ENCODE results near the gene FLT3LG.
"Not testable (repeated sequence)": the region's sequence is repeated elsewhere in the genome, so short reads cannot be mapped to it uniquely, and the experiment has no call there.

FLT3LG gene

DNA sequence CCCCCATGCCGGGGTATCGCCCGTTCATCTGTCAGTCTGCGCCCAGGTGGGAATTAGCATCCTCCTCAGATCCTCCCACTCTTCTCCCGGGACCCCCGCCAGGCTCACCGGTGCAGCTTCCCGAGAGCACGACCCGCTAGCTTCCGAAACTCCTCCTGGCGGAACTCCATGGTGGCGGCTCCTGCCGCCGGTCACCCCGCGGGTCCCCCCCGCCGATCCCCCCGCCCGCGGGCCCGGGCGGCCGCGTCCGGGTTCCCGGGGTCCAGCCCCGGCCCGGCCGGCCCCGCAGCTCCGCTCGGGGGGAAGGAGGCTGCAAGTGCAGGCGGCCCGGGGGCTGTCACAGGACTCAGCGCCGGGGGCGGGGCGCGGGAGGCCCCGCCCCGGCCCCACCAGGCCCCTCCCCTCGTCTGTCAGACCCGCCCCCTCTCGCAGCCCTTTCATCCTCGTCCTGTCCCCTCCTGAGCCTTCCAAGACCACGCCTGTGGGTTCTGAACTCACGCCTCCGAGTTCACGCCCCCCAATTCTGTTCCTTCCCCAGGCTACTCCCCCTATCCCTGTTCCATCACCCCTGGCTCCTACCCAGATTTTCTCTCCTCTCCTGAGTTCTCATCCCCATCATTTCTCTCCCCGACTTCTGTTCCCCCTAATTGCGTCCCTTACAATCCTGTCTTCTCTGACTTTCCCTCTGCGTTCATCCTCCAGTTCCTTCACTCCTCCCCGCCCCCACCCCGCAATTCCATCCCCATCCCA, 32.6 kb upstream of the FLT3LG start, which contains the start of gene SLC17A7:
Gene SLC17A7 (minus strand): TSS at position 318 of the 750 bp plus-strand sequence. CDS start 148 bp downstream, at position 170.
- H3K4me3 ChIP-seq (ENCODE audit: low read length), result no peak within 1 kb of the TSS
- DNase-seq (ENCODE audit: low read depth), result no peak
- TF ChIP-seq, protein P1, sequence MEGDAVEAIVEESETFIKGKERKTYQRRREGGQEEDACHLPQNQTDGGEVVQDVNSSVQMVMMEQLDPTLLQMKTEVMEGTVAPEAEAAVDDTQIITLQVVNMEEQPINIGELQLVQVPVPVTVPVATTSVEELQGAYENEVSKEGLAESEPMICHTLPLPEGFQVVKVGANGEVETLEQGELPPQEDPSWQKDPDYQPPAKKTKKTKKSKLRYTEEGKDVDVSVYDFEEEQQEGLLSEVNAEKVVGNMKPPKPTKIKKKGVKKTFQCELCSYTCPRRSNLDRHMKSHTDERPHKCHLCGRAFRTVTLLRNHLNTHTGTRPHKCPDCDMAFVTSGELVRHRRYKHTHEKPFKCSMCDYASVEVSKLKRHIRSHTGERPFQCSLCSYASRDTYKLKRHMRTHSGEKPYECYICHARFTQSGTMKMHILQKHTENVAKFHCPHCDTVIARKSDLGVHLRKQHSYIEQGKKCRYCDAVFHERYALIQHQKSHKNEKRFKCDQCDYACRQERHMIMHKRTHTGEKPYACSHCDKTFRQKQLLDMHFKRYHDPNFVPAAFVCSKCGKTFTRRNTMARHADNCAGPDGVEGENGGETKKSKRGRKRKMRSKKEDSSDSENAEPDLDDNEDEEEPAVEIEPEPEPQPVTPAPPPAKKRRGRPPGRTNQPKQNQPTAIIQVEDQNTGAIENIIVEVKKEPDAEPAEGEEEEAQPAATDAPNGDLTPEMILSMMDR (IDR thresholded peaks at IDR 0.05; ENCODE audit: insufficient read depth, low read depth, low read length, missing control alignments), result no peak

DNA sequence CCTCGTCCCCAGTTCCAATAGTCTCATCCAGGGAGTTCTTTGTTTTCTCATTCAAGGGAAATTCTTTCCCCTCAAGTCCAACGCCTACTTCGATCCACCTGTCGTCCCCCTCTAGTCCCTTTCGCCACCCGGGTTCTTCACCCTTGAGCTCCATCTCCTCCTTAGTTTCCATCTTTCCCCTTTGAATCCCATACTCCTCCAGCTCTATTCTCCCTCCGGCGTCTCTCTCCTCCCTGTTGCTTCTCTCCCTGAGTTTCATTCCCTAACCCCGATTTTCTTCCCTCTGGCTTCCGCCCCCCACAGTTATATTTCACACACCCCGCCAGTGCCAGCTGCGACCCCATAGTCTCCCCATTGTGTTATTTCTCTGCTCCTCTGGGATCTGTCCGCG, 32.1 kb upstream of the FLT3LG start:
- DNase-seq (ENCODE audit: low read depth), result no peak
- H3K4me3 ChIP-seq (ENCODE audit: low read length), result no peak overlapping the region

DNA sequence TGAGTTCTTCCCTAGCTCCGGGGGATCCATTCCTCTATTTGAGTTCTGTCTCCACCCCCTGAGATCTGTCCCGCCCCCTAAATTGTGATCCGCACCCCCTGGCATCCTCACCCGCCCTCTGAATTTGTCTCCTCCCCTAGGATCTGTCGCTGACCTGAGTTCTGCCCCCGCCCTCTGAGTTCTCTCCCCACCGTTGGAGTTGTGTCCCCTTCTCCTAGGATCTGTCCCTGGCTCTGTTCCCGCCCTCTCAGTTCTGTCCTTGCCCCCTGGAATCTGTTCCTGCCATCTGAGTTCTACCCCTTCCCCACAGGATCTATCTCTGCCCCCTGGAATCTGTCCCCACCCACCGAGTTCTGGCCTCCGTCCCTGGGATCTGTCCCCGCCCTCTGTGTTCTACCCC, 31.7 kb upstream of the FLT3LG start:
- DNase-seq (ENCODE audit: low read depth), result no peak
- H3K4me3 ChIP-seq (ENCODE audit: low read length), result peak overlapping the region; percentile 71
- TF ChIP-seq, protein P1 (IDR thresholded peaks at IDR 0.05; ENCODE audit: insufficient read depth, low read depth, low read length, missing control alignments), result no peak

More for the DNA sequence above, 32.1 kb upstream of the FLT3LG start:
- TF ChIP-seq, protein P1 (IDR thresholded peaks at IDR 0.05; ENCODE audit: insufficient read depth, low read depth, low read length, missing control alignments), result no peak

DNA sequence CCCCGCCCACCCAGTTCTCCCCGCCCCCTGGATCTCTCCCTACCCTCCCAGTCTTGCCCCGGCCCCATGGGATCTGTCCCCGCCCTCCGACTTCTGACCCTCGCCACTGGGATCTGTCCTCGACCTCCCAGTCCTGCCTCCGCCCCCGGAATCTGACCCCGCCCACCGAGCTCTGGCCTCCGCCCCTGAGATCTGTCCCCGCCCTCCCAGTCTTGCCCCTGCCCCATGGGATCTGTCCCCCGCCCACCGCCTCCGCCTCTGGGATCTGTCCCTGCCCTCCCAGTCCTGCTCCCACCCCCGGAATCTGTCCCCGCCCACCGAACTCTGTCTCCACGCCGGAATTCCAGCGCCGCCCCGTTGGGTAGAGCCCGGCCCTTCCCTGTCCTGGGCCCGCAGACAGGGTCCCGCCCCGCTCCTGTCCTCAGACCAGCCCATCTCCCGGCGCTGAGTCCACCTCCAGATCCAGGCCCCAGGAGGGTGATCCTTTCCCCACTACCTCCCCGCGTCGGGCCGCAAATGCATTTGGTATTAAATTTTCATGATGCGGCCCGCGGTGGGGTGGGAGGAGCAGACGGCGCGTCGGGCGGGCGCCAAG, 31.1 kb upstream of the FLT3LG start:
- H3K4me3 ChIP-seq (ENCODE audit: low read length), result peak overlapping the region; percentile 71
- DNase-seq (ENCODE audit: low read depth), result peak; percentile 95
- TF ChIP-seq, protein P1 (IDR thresholded peaks at IDR 0.05; ENCODE audit: insufficient read depth, low read depth, low read length, missing control alignments), result no peak

DNA sequence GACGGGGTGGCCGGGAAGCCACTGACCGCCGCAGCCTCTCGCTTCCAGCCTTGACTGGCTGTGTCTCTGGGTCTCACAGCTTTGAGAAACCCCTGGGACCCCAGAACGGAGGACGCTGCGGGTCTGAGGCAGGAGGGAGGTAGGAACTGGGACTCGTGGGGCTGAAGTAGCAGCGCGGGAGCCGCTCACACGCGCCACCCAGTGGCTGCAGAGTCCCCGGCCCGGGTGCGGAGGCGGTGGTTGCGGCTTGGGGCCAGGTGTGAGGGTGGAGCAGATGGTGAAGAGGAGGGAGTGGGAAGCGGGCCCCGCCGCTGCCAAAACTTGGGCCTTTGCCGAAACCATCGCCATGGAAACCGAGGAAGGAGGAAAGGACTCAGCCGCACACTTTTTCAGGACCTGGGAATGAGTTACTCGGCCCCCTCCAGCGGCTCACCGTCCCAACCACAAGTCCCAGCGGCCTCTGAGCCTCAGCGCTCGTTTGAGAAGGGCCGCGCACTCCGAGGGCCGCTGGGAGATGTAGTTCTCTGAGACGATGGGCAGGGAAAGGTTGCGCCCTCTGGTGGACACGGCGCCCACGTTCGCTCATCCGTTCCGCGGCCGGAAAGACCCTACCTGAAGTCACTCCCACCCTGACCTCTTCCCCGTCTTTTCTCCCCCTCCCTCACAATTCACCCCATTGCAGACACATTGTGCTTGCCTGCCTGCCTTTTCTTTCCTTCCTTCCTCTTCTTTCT, 30.5 kb upstream of the FLT3LG start:
- H3K4me3 ChIP-seq (ENCODE audit: low read length), result peak overlapping the region; percentile 71
- TF ChIP-seq, protein P1 (IDR thresholded peaks at IDR 0.05; ENCODE audit: insufficient read depth, low read depth, low read length, missing control alignments), result peak; percentile 72
- DNase-seq (ENCODE audit: low read depth), result peak; percentile 94

DNA sequence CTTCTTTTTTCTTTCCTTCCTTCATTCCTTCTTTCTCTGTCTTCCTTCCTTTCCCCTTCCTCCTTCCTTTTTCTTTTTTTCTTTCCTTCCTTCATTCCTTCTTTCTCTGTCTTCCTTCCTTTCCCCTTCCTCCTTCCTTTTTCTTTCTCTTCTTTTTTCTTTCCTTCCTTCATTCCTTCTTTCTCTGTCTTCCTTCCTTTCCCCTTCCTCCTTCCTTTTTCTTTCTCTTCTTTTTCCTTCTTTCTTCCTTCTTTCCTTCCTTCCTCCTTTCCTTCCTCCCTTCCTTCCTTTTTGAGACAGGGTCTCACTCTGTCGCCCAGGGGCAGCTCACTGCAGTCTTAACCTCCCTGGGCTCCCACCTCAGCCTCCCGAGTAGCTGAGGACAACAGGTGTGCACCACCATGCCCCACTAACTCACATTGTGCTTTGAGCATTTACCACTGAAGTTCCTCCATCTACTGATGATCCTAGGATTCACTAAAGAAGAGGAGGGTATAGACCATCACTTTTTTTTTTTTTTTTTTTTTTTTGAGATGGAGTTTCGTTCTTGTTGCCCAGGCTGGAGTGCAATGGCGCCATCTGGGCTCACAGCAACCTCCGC, 29.8 kb upstream of the FLT3LG start:
- not testable (repeated sequence) for DNase-seq (ENCODE audit: low read depth); H3K4me3 ChIP-seq (ENCODE audit: low read length)

DNA sequence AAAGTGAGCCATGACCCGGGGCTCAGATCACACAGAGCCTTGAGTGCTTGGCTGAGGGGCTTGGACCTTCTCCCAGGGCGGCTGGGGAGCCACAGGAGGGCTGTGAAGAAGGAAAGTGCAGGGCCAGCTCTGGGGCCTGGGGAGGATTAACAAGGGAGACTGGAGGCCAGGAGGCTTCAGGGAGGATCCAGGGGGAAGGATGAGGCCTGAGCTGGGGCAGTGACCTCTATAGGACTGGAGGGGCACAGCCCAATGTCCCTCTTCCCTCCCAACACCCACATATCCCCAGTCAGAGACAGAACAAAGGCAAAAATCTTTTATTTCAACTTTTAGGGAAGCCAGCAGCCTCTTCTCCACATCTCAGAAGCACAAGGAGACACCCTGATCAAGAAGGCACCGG, 28.0 kb upstream of the FLT3LG start:
- H3K4me3 ChIP-seq (ENCODE audit: low read length), result no peak overlapping the region
- TF ChIP-seq, protein P1 (IDR thresholded peaks at IDR 0.05; ENCODE audit: insufficient read depth, low read depth, low read length, missing control alignments), result no peak
- DNase-seq (ENCODE audit: low read depth), result no peak

Data from epithelial cell of esophagus (primary cell).